DOHH2 (cell line): ENCODE results near the gene GALR3.
A peak's percentile ranks its signal among the peaks of the same experiment; 100 is the strongest.

Source experiments
- H3F3A ChIP-seq: fragments of 200-600 bp; sonication (generic), shearing (Covaris generic); 2 replicates; pipeline ENCODE4 v1.6.0; 2016; ENCODE audit warnings: antibody characterized with exemption, mild to moderate bottlenecking; ENCODE audit not compliant: control insufficient read depth, insufficient read depth
- H3K27ac ChIP-seq: fragments of 200-600 bp; sonication (generic); 2 replicates; pipeline ENCODE4 v1.5.1; 2014; ENCODE audit warnings: low read depth, mild to moderate bottlenecking, low read length, moderate library complexity
- H3K27me3 ChIP-seq: fragments of 200-600 bp; sonication (generic); 2 replicates; pipeline ENCODE4 v1.6.1; 2014; ENCODE audit warnings: mild to moderate bottlenecking, low read length, mixed read lengths; ENCODE audit not compliant: control insufficient read depth
- H3K36me3 ChIP-seq: fragments of 200-600 bp; sonication (generic); 2 replicates; pipeline ENCODE4 v1.6.1; 2014; ENCODE audit warnings: mild to moderate bottlenecking, low read length, moderate library complexity, mixed read lengths; ENCODE audit not compliant: control insufficient read depth
- H3K4me1 ChIP-seq: fragments of 200-600 bp; sonication (generic); 2 replicates; pipeline ENCODE4 v1.6.1; 2014; ENCODE audit warnings: mild to moderate bottlenecking, low read length, mixed read lengths; ENCODE audit not compliant: control insufficient read depth
- H3K4me2 ChIP-seq: fragments of 200-600 bp; sonication (generic); 2 replicates; pipeline ENCODE4 v1.6.0; 2014; ENCODE audit warnings: mild to moderate bottlenecking, low read length, moderate library complexity
- H3K4me3 ChIP-seq: fragments of 200-600 bp; sonication (generic); 2 replicates; pipeline ENCODE4 v1.5.1; 2014; ENCODE audit warnings: mild to moderate bottlenecking, low read length, mixed read lengths
- H3K79me2 ChIP-seq: fragments of 200-600 bp; sonication (generic); 2 replicates; pipeline ENCODE4 v1.6.1; 2014; ENCODE audit warnings: mild to moderate bottlenecking, low read length, mixed read lengths; ENCODE audit not compliant: control insufficient read depth
- H3K9me2 ChIP-seq: fragments of 200-600 bp; sonication (generic); replicated peaks from 2 replicates; pipeline ENCODE4 v1.6.1; 2014; ENCODE audit warnings: mild to moderate bottlenecking, low read length, mixed read lengths; ENCODE audit not compliant: control insufficient read depth
- H3K9me3 ChIP-seq: fragments of 200-600 bp; sonication (generic); 2 replicates; pipeline ENCODE4 v1.6.1; 2014; ENCODE audit warnings: antibody characterized with exemption, low read length, mixed read lengths; ENCODE audit not compliant: control insufficient read depth, insufficient read depth
- H4K20me1 ChIP-seq: fragments of 200-600 bp; sonication (generic); 2 replicates; pipeline ENCODE4 v1.6.0; 2014; ENCODE audit warnings: low read depth, mild to moderate bottlenecking, antibody characterized with exemption, low read length, moderate library complexity; ENCODE audit not compliant: control insufficient read depth, insufficient read depth
- EZH2phosphoT487 ChIP-seq: fragments of 200-600 bp; sonication (generic); IDR thresholded peaks from 2 replicates; pipeline ENCODE4 v1.6.1; 2017; ENCODE audit warnings: borderline replicate concordance, mild to moderate bottlenecking, antibody characterized with exemption, low read length, moderate library complexity, mixed read lengths
- TF ChIP-seq, protein P1 (sequence below): fragments of 200-600 bp; sonication (generic); IDR thresholded peaks from one replicate; pipeline ENCODE4 v1.5.1; 2014; ENCODE audit warnings: antibody characterized with exemption, mild to moderate bottlenecking, low read depth, low read length; ENCODE audit not compliant: poor library complexity, severe bottlenecking

Gene GALR3

DNA sequence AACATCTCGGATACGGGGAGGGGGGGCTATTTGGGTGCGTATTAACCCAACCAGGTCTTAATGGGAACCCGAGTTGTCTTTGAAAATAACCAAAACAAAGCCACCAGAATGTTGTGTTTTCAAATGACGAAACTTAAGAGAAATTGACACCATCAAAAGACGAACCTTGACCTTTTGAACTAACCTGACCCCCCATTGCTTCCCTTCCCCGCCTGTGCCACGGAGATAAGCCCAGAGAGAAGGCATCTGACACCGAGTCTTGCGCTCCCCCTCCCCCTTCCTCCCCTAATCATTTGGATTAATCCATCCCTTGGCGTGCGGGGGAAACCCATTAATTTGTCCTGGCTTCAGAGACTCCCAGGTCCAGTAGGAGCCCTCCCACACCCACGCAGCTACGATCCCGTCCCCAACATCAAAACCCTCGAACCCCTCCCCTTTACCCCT, 20.0 kb upstream of the GALR3 start:
- no peak overlapping the region for H3K27ac ChIP-seq
- TF ChIP-seq, protein P1, sequence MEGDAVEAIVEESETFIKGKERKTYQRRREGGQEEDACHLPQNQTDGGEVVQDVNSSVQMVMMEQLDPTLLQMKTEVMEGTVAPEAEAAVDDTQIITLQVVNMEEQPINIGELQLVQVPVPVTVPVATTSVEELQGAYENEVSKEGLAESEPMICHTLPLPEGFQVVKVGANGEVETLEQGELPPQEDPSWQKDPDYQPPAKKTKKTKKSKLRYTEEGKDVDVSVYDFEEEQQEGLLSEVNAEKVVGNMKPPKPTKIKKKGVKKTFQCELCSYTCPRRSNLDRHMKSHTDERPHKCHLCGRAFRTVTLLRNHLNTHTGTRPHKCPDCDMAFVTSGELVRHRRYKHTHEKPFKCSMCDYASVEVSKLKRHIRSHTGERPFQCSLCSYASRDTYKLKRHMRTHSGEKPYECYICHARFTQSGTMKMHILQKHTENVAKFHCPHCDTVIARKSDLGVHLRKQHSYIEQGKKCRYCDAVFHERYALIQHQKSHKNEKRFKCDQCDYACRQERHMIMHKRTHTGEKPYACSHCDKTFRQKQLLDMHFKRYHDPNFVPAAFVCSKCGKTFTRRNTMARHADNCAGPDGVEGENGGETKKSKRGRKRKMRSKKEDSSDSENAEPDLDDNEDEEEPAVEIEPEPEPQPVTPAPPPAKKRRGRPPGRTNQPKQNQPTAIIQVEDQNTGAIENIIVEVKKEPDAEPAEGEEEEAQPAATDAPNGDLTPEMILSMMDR: no peak
- no peak; the same call in 1 of the 2 replicates for TF ChIP-seq EZH2phosphoT487
- no peaks in the 10 kb centered on the region for H3K9me3 ChIP-seq
- H3F3A ChIP-seq: peaks cover 2% of the 10 kb centered on the region; the same call in 1 of the 2 replicates
- no peaks in the 10 kb centered on the region for H3K79me2 ChIP-seq
- H3K4me2 ChIP-seq: no peak overlapping the region
- H3K4me1 ChIP-seq: peaks cover 18% of the 10 kb centered on the region
- H3K27me3 ChIP-seq: peaks cover 58% of the 10 kb centered on the region
- H4K20me1 ChIP-seq: no peaks in the 10 kb centered on the region
- H3K4me3 ChIP-seq: no peak overlapping the region
- H3K36me3 ChIP-seq: no peaks in the 10 kb centered on the region
- no peaks in the 10 kb centered on the region for H3K9me2 ChIP-seq

DNA sequence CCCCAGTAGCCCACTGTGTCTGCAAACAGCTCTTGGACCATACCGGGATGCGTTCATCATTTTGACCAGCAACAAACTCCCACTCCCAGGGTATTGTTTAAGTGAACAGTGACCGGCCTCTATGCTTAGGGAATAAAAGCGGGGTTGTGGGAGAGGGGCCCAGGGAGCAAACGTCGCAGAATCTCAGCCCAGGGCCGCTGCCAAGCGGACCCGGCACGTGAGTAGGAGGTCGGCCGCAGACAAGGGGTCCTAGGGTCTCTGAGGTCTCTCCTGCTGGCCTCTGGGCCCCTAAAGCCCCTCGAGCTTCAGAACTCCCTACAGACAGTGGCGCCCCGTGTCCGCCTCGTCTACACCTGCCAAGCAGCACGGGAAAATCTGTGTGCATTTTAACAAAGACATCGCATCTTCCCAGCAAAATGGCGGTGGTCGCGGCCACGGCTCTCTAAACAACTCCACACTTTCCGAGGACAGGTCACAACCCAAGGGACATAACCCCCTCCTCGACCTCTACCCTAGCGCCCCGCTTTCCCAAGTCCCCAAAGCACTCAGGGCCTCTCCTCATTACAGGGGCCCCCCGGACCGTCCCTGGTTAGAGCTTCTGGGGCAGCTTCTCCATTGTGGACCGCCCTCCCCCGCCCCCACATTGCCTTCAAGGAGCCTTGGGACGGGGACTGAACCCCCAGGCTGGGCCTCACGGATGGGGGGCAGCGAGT, 19.4 kb upstream of the GALR3 start:
- Histone ChIP-seq H3K4me1 (peaks cover 21% of the 10 kb centered on the region), H3K27ac (no peak overlapping the region), H3K9me2 (no peaks in the 10 kb centered on the region), H3K79me2 (no peaks in the 10 kb centered on the region), H3K4me2 (0 out of 2 replicates have a peak overlapping the region, but pooled peaks have one; percentile 35), H3K36me3 (no peaks in the 10 kb centered on the region), H3K9me3 (no peaks in the 10 kb centered on the region), H3F3A (peaks cover 2% of the 10 kb centered on the region; the same call in 1 of the 2 replicates), H3K27me3 (peaks cover 60% of the 10 kb centered on the region), H4K20me1 (no peaks in the 10 kb centered on the region), H3K4me3 (no peak overlapping the region)
- TF ChIP-seq, protein P1: no peak
- TF ChIP-seq EZH2phosphoT487: no peak

DNA sequence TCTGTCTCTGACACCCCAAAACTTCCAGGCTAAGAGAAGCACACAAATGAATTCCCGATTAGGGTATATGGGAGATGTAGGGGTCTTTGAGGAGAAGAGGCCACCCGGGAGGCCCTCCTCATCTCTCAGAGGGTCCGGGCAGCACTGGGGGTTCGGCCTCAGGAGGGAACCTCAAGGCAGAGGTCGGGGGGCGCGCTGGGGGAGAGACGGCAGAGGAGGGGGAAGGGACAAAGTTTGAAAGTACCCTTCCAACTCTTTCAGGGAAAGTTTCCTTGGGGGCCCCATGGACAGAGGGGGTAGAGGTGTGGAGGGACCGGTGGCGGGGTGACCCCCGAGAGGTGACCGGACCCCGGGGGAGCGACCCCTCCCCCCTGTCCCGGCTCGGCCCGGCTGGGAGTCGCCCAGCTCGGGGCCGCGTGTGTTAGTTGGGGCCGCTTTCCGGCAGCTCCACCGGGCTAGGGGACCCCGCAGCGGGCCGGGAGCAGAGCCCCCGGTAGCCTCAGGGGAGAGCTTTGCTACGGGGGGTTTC, 18.8 kb upstream of the GALR3 start:
- H4K20me1 ChIP-seq: no peaks in the 10 kb centered on the region
- peak overlapping the region; percentile 35; the same call in 1 of the 2 replicates for H3K4me2 ChIP-seq
- no peak overlapping the region for H3K27ac ChIP-seq
- no peaks in the 10 kb centered on the region for H3K79me2 ChIP-seq
- no peaks in the 10 kb centered on the region for H3K36me3 ChIP-seq
- H3F3A ChIP-seq: peaks cover 2% of the 10 kb centered on the region; the same call in 1 of the 2 replicates
- peaks cover 60% of the 10 kb centered on the region for H3K27me3 ChIP-seq
- TF ChIP-seq, protein P1: no peak
- TF ChIP-seq EZH2phosphoT487: no peak
- H3K4me1 ChIP-seq: peaks cover 25% of the 10 kb centered on the region
- H3K4me3 ChIP-seq: peak overlapping the region; percentile 47
- H3K9me3 ChIP-seq: no peaks in the 10 kb centered on the region
- H3K9me2 ChIP-seq: no peaks in the 10 kb centered on the region
